ENCODE data around the gene JTB.

Gene JTB

GRCh38 chr1:153967107-153967999, 10.1 kb downstream of the JTB start, which contains the start of gene CREB3L4:
Gene CREB3L4 (plus strand): TSS chr1:153967902. CDS start chr1:153968526, 624 bp downstream.
- peak within 1 kb of the TSS; percentile 87 for H2AK5ac ChIP-seq (ENCODE audit: low read depth, low read length)
- H3K14ac ChIP-seq (ENCODE audit: low read length), result no peak within 1 kb of the TSS
- no peak within 1 kb of the TSS for H2BK5ac ChIP-seq (ENCODE audit: low read length)
- peak within 1 kb of the TSS; percentile 82 for H2BK15ac ChIP-seq (ENCODE audit: low read length)
- peak within 1 kb of the TSS; percentile 84 for H3K4me2 ChIP-seq (ENCODE audit: insufficient read depth, low read length, poor library complexity, severe bottlenecking)
- peak within 1 kb of the TSS; percentile 83 for H3K9ac ChIP-seq (ENCODE audit: low read depth, low read length, poor library complexity)
- H3K79me1 ChIP-seq (ENCODE audit: low read depth, low read length), result peaks cover 3% of the 10 kb centered on the region
- peaks cover 10 to 18% of the 10 kb centered on the region in 2 donors for H3K4me1 ChIP-seq (ENCODE audit: control insufficient read depth in 2 of 2, insufficient read depth in 1 of 2, low read depth in 1 of 2, low read length in 2 of 2)
- H2BK12ac ChIP-seq (ENCODE audit: low read length), result no peak within 1 kb of the TSS
- H3K9me3 ChIP-seq (replicated peaks in 1 of 2; ENCODE audit: control insufficient read depth in 2 of 2, insufficient read depth in 1 of 2, low read depth in 1 of 2, low read length in 2 of 2), result no peaks in the 10 kb centered on the region
- peak within 1 kb of the TSS; percentile 95 for H3K18ac ChIP-seq (ENCODE audit: low read length)
- WGBS, 2 donors (ENCODE audit: extremely low coverage in 2 of 2, insufficient read length in 2 of 2, insufficient replicate concordance in 1 of 2), result no CpG with 5 or more reads among the region's 60 CpGs
- H4K8ac ChIP-seq (ENCODE audit: low read depth, low read length), result no peak within 1 kb of the TSS
- no peak within 1 kb of the TSS for H3K4ac ChIP-seq (ENCODE audit: low read length)
- peak; percentile 92 for DNase-seq (ENCODE audit: low spot score)
- H3K36me3 ChIP-seq (replicated peaks in 1 of 2; ENCODE audit: control insufficient read depth in 2 of 2, insufficient read depth in 2 of 2, low read length in 2 of 2), result peaks cover 0 to 22% of the 10 kb centered on the region in 2 donors
- peak within 1 kb of the TSS; percentile 54 to 85 for H3K4me3 ChIP-seq (ENCODE audit: low read length in 2 of 2)
- no peak within 1 kb of the TSS for H4K91ac ChIP-seq (ENCODE audit: low read depth, low read length, poor library complexity)
- no peak within 1 kb of the TSS for H2BK120ac ChIP-seq (ENCODE audit: low read depth, low read length)
- peak within 1 kb of the TSS; percentile 90 for H3K23ac ChIP-seq (ENCODE audit: low read depth, low read length, poor library complexity)
- peak within 1 kb of the TSS; percentile 77 for H2AFZ ChIP-seq (ENCODE audit: low read length)
- no peaks in the 10 kb centered on the region for H3K27me3 ChIP-seq (ENCODE audit: control insufficient read depth in 3 of 3, insufficient read depth in 3 of 3, low read depth in 1 of 3, low read length in 3 of 3)
- peak within 1 kb of the TSS; percentile 91 for H3K27ac ChIP-seq (replicated peaks; ENCODE audit: low read length)

- peak overlapping the region; percentile 8 for H3K23ac ChIP-seq (ENCODE audit: low read depth, low read length, poor library complexity)
- no peak overlapping the region for H3K4ac ChIP-seq (ENCODE audit: low read length)
- H3K4me1 ChIP-seq (ENCODE audit: control insufficient read depth in 2 of 2, insufficient read depth in 1 of 2, low read depth in 1 of 2, low read length in 2 of 2), result peaks cover 18 to 29% of the 10 kb centered on the region in 2 donors
- peaks cover 8% of the 10 kb centered on the region for H3K79me1 ChIP-seq (ENCODE audit: low read depth, low read length)
- H2BK120ac ChIP-seq (ENCODE audit: low read depth, low read length), result no peak overlapping the region
- peak overlapping the region; percentile 97 for H3K27ac ChIP-seq (replicated peaks; ENCODE audit: low read length)
- peak overlapping the region; percentile 45 for H2BK5ac ChIP-seq (ENCODE audit: low read length)
- H3K18ac ChIP-seq (ENCODE audit: low read length), result peak overlapping the region; percentile 58
- DNase-seq (ENCODE audit: low spot score), result peak; percentile 69
- H2AK5ac ChIP-seq (ENCODE audit: low read depth, low read length), result peak overlapping the region; percentile 25
- H2BK12ac ChIP-seq (ENCODE audit: low read length), result no peak overlapping the region
- H3K9me3 ChIP-seq (replicated peaks in 1 of 2; ENCODE audit: control insufficient read depth in 2 of 2, insufficient read depth in 1 of 2, low read depth in 1 of 2, low read length in 2 of 2), result no peaks in the 10 kb centered on the region
- peak overlapping the region; percentile 78 for H3K9ac ChIP-seq (ENCODE audit: low read depth, low read length, poor library complexity)
- H4K8ac ChIP-seq (ENCODE audit: low read depth, low read length), result no peak overlapping the region
- no CpG with 5 or more reads among the region's 22 CpGs for WGBS, 2 donors (ENCODE audit: extremely low coverage in 2 of 2, insufficient read length in 2 of 2, insufficient replicate concordance in 1 of 2)
- H3K36me3 ChIP-seq (replicated peaks in 1 of 2; ENCODE audit: control insufficient read depth in 2 of 2, insufficient read depth in 2 of 2, low read length in 2 of 2), result peaks cover 20 to 41% of the 10 kb centered on the region in 2 donors
- no peak overlapping the region for H2BK15ac ChIP-seq (ENCODE audit: low read length)
- H2AFZ ChIP-seq (ENCODE audit: low read length), result peak overlapping the region; percentile 83
- H3K14ac ChIP-seq (ENCODE audit: low read length), result no peak overlapping the region
- H4K91ac ChIP-seq (ENCODE audit: low read depth, low read length, poor library complexity), result no peak overlapping the region
- H3K27me3 ChIP-seq (ENCODE audit: control insufficient read depth in 3 of 3, insufficient read depth in 3 of 3, low read depth in 1 of 3, low read length in 3 of 3), result no peaks in the 10 kb centered on the region
- peak overlapping the region; percentile 68 to 83 for H3K4me3 ChIP-seq (ENCODE audit: low read length in 2 of 2)
- H3K4me2 ChIP-seq (ENCODE audit: insufficient read depth, low read length, poor library complexity, severe bottlenecking), result peak overlapping the region; percentile 80
Observed at GRCh38 chr1:153963850-153964331, 13.6 kb downstream of the JTB start.

GRCh38 chr1:153963030-153963849, 14.2 kb downstream of the JTB start, which contains the start of gene SLC39A1:
Gene SLC39A1 (minus strand): TSS chr1:153963537. CDS start chr1:153962715, 822 bp downstream.
- Histone ChIP-seq H2BK12ac (ENCODE audit: low read length) (no peak within 1 kb of the TSS), H3K18ac (ENCODE audit: low read length) (peak within 1 kb of the TSS; percentile 94), H2BK5ac (ENCODE audit: low read length) (peak within 1 kb of the TSS; percentile 55), H3K27ac (replicated peaks; ENCODE audit: low read length) (peak within 1 kb of the TSS; percentile 97), H3K23ac (ENCODE audit: low read depth, low read length, poor library complexity) (peak within 1 kb of the TSS; percentile 89), H3K4me3 (ENCODE audit: low read length in 2 of 2) (peak within 1 kb of the TSS; percentile 68 to 84), H3K27me3 (ENCODE audit: control insufficient read depth in 3 of 3, insufficient read depth in 3 of 3, low read depth in 1 of 3, low read length in 3 of 3) (no peaks in the 10 kb centered on the region), H3K4me1 (ENCODE audit: control insufficient read depth in 2 of 2, insufficient read depth in 1 of 2, low read depth in 1 of 2, low read length in 2 of 2) (peaks cover 17 to 25% of the 10 kb centered on the region in 2 donors), H2BK120ac (ENCODE audit: low read depth, low read length) (peak within 1 kb of the TSS; percentile 13), H2AFZ (ENCODE audit: low read length) (peak within 1 kb of the TSS; percentile 83), H4K8ac (ENCODE audit: low read depth, low read length) (no peak within 1 kb of the TSS), H2AK5ac (ENCODE audit: low read depth, low read length) (peak within 1 kb of the TSS; percentile 90), H3K36me3 (replicated peaks in 1 of 2; ENCODE audit: control insufficient read depth in 2 of 2, insufficient read depth in 2 of 2, low read length in 2 of 2) (peaks cover 20 to 41% of the 10 kb centered on the region in 2 donors), H3K4ac (ENCODE audit: low read length) (peak within 1 kb of the TSS; percentile 40), H3K4me2 (ENCODE audit: insufficient read depth, low read length, poor library complexity, severe bottlenecking) (peak within 1 kb of the TSS; percentile 80), H3K79me1 (ENCODE audit: low read depth, low read length) (peaks cover 8% of the 10 kb centered on the region), H3K14ac (ENCODE audit: low read length) (no peak within 1 kb of the TSS), H2BK15ac (ENCODE audit: low read length) (peak within 1 kb of the TSS; percentile 7), H3K9me3 (replicated peaks in 1 of 2; ENCODE audit: control insufficient read depth in 2 of 2, insufficient read depth in 1 of 2, low read depth in 1 of 2, low read length in 2 of 2) (no peaks in the 10 kb centered on the region), H4K91ac (ENCODE audit: low read depth, low read length, poor library complexity) (no peak within 1 kb of the TSS), H3K9ac (ENCODE audit: low read depth, low read length, poor library complexity) (peak within 1 kb of the TSS; percentile 94)
- peak; percentile 97 for DNase-seq (ENCODE audit: low spot score)
- no CpG with 5 or more reads among the region's 54 CpGs for WGBS, 2 donors (ENCODE audit: extremely low coverage in 2 of 2, insufficient read length in 2 of 2, insufficient replicate concordance in 1 of 2)
